Myocyte (in vitro differentiated cells): ENCODE data around the gene COL8A1. TPM values are rescaled to one million over a fixed set of nuclear protein-coding genes. Genes with fewer than 3 reads are reported as not detected.
"Not testable (repeated sequence)": the region's sequence is repeated elsewhere in the genome, so short reads cannot be mapped to it uniquely, and the experiment has no call there.

ENCODE experiments used
- DNase-seq: peaks from one replicate; pipeline ENCODE4 v3.0.0-alpha.2; 2012; ENCODE audit warnings: low read depth
- total RNA-seq: library from RNA; depleted of rRNA; stranded (reverse); fragments of >200 nt; gene quantifications from 2 replicates; pipeline ENCODE4 v1.2.3, GENCODE V29; 2014

COL8A1 gene
- total RNA-seq, 1 donor from 2014 or later = 34.9 TPM

DNA sequence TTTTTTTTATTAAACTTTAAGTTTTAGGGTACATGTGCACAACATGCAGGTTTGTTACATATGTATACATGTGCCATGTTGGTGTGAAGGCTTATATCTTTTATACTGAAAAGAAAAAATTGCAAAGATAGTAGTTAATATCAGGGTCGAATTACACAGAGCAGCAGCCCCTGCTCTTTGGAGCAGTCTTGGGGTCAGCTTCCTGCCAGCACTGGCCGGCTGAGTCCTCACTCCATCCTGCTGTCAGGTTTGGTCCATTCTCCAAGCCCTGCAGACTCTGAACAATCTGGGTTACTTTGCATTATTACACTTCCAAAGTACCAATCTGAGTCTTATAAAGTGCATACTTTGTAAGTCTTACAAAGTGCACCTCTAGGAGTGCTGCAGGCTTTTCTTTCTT is 66.0 kb downstream of the COL8A1 start:
- DNase-seq = no peak

GRCh38 chr3:99706410-99706809 is 68.0 kb downstream of the COL8A1 start:
- no peak for DNase-seq

DNA sequence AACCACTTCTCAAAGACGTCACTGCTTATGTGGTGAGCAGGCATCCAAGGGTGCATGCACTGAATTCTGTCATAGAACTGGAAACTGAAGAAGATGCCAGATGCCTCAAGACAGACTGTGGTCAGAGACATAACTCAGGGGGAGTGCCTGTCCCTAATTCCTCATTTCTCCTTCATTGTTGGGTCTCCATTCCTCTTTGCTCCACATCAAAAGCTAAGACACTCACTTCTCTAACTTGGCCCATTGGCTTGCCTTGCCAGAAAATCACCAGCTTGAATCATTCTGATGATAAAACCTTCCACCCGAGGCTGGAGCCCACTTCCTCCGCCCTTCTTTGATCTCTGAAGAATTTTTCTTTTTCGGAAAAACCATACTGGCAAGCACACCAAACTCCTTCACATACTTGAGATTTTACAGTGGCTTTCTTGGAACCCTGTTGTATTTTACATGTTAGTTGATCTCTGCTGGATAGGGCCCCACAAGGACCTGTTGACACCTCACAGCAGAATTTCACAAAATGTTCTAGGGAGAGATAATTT is 69.9 kb downstream of the COL8A1 start:
- DNase-seq = peak; percentile 40

- DNase-seq = no peak
Measured at GRCh38 chr3:99709686-99710085, 71.3 kb downstream of the COL8A1 start.

DNA sequence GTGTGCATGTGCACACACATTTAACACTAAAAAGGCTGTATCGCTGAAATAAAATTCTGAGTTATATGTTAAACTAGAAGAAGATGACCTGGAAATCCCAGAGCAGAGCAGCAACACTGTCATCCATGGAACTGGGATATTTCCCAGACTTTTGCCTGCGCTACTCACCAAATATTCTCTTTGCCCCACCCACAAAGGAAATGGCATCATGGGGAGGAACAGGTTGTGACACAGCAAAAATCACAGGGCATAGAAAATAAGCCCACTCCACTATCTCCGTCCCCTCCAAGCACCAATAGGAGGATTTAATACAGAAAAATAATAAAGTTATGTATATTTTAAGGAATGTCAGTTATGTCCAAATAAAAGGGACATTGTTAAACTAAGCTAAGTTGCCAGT is 71.7 kb downstream of the COL8A1 start:
- no peak for DNase-seq

DNA sequence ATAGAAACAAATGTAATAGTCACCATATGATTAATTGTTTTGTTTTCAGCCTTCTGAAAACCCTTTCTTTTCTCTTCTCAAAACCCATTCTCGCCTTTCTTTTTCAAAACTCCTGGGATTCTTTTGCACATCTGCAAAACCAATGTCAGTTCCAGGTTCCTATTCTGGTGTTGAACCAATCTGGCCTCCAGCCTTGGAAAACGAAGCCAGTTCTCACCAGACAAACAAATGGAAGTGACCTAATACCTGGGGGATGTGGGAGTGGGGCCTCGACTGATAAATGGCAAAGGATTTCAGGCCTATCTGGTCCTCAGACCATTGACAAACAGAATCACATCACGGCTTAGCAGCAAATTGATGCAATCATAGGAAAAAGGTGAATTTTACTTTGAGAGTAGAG is 73.0 kb downstream of the COL8A1 start:
- DNase-seq = no peak

DNA sequence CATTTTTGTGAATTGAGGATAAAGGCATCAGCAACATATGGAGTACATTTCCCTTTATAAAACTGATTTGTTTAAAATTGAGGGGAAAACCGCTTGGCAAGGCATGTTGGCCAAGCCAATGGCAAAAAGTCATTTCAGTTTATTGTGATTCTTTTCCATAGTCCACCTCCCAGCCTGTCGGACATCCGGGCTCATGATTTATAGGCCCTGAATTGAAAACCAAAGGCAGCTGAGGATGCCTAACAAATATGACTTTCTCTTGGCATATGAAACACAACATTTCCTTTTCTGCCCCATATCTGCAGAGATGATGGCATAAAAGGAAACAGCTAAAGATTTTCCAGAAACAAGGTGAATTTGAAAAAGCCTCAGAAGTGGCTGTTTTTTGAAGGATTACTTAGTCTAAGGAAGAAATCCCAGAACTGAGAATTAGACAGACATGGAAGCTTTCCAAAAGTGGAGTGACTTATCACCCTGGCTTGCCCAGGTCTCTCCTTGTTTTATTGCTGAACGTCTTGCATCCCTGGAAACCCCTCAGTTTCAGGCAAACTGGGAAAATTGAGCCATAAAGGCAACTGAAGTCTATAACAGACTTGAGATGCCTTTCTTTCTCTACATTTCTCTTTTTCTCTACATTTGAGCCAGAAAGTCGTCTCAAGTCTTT is 74.0 kb downstream of the COL8A1 start:
- DNase-seq = no peak

GRCh38 chr3:99713440-99713839 is 75.0 kb downstream of the COL8A1 start:
- DNase-seq = no peak

- DNase-seq = peak; percentile 52
Measured at GRCh38 chr3:99714146-99714545, 75.8 kb downstream of the COL8A1 start.

GRCh38 chr3:99714575-99714974 is 76.2 kb downstream of the COL8A1 start:
- DNase-seq = no peak

DNA sequence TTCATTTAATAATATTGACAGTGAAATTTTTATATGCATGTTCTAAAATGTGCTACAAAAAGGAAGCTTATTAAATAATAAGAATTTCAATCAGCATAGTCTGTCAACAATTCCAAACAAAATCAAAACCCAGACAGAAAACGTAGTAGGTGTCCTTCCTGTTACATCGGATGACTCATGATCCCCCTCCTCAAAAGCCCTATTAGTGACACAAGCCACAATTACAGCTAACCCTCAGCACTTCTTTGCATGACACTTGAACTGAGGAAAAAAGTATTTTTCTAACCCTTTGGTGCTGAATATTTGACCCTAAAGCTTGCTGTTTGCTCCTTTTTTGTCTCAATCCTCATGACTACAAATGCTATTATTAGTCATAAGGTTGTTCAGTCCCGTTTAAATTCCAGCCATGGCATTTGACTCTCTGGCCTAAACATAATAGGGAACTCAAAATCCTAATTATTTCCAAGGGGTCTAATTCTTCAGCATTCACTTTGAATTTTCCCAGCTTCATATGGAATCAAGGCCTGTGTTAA is 78.1 kb downstream of the COL8A1 start:
- DNase-seq = peak; percentile 29

DNA sequence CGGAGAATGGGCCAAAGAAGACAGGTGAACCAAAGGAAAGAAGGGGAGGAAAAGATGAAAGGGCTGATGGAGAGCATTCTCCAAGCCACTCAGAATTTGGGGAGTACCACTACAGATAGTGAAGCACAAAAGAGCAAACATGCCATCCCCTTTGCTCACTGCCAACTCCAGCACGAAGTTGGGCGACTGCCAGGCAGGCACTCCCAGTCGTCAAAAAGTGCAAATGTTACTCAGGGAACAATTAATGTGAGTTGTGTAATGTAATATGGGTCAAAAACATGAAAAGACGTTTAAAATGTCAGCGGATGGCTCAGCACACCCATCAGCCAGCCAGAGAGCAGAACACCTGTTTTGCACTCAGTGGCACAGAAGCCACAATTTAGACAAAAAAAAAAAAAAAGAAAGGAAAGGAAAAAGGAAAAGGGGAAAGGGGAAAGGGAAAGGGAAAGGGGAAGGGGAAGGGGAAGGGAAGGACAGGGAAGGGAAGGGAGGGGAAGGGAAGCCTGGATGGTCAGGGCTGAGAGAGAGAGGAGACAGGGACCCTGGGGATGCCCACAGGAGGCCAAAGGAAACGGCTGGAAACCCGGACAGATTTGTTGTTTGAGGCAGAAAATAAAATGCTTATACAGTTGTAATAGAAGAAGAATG is 82.7 kb downstream of the COL8A1 start:
- peak; percentile 59 for DNase-seq

- no peak for DNase-seq
Measured at GRCh38 chr3:99721633-99722007, 83.2 kb downstream of the COL8A1 start.

GRCh38 chr3:99724276-99724675 is 85.9 kb downstream of the COL8A1 start:
- no peak for DNase-seq

- no peak for DNase-seq
Measured at GRCh38 chr3:99730870-99731269, 92.5 kb downstream of the COL8A1 start.

- DNase-seq = no peak
Measured at GRCh38 chr3:99731499-99731898, 93.1 kb downstream of the COL8A1 start.

DNA sequence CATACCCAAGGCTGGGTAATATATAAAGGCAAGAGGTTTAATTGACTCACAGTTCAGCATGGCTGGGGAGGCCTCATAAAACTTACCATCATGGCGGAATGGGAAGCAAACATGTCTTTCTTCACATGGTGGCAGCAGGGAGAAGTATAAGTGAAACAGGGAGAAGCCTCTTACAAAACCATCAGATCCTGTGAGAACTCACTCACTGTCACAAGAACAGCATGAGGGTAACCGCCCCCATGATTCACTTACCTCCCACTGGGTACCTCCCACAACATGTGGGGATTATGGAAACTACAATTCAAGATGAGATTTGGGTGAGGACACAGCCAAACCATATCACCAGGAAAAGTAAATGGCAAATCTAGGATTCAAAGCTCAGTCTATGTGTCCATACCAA is 102.0 kb downstream of the COL8A1 start:
- not testable (repeated sequence) for DNase-seq

- no peak for DNase-seq
Measured at GRCh38 chr3:99741588-99741987, 103.2 kb downstream of the COL8A1 start.

DNA sequence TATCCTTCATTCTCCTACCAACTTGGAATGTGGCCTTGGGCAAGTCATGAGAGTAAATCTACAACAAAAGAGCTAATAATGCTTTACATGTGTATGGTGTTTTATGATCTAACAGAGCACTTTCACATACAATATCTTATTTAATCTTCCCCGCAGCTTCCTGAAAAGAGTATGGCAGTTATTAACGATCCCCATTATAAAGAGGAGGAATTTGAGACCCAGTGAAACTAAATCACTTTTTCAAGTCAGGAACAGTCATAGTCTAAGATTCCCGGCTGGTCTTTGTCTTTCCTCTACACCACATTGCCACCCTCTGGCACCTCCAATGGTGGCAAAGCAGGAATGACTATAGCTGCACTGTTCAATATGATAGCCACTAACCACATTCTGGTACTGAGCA is 109.5 kb downstream of the COL8A1 start:
- peak; percentile 74 for DNase-seq

GRCh38 chr3:99751649-99752048 is 113.3 kb downstream of the COL8A1 start:
- DNase-seq = peak; percentile 42

DNA sequence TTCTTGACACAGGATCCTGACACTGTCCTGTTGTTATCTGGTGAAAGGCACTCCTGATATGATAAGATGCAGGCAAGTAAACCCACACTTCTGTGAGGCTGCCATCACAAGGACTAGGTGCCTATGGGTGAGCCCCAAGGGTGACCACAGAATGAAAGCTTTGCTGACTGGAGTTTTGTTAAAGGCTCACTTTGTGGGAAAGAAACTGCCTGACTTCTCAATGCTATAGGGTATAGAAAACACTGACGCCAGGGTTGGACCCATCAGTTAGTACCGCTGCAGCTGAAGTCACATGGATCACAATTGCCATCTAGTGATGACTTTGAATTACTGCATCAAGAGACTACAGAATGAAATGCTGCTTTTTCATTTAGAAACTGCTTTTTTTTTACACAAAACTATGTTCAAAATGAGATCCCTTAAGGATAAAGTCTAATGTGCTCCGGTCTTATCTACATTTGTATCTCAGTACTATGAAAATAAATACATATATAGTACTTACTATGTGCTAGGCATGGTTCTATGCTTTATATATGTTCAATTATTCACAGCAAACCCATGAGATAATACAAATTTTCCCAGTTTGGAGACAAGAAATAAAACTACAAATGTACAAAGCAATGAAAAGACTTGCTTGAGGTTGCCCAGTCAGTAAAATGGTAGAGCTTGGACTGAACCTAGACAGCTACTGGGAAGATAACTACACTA is 115.0 kb downstream of the COL8A1 start:
- DNase-seq = peak; percentile 69

GRCh38 chr3:99755831-99756230 is 117.4 kb downstream of the COL8A1 start:
- no peak for DNase-seq
